SK-N-SH (cell line): Measurements from ENCODE around the gene ADAMTS9. TPM values are rescaled to one million over a fixed set of nuclear protein-coding genes. Genes with fewer than 3 reads are reported as not detected.

Experiments used
- CTCF ChIA-PET: fragments of 300-600, 350-600 bp; formaldehyde crosslinking; extraction: SDS; loops from one replicate; lab custom pipeline; 2021; lab: Yijun Ruan, JAX
- POLR2A ChIA-PET: fragments of 350-600 bp; sonication (Branson Sonifier 250); formaldehyde crosslinking; extraction: SDS; loops from one replicate; lab custom pipeline; 2020; ENCODE audit warnings: antibody characterized with exemption, inconsistent platforms; lab: Yijun Ruan, JAX
- DNase-seq: peaks from one replicate; pipeline ENCODE4 v3.0.0; 2012
- H2AFZ ChIP-seq: fragments of 200-600 bp; sonication (generic); 2 replicates; pipeline ENCODE4 v1.8.1; 2016; ENCODE audit warnings: antibody characterized with exemption, mild to moderate bottlenecking, low read depth
- H3F3A ChIP-seq: fragments of 200-600 bp; sonication (generic); replicated peaks from 2 replicates; pipeline ENCODE3; 2016; ENCODE audit warnings: antibody characterized with exemption, mild to moderate bottlenecking; ENCODE audit not compliant: insufficient read depth
- H3K27ac ChIP-seq, 2 experiments: fragments of 200-500 bp in 1 of 2; fragments of 200-600 bp in 1 of 2; sonication (Bioruptor generic) in 1 of 2; sonication (generic), shearing (Covaris generic) in 1 of 2; 2 replicates each; pipeline versions ENCODE4 v1.5.1 to v1.6.1; 2014 to 2016; ENCODE audit warnings: low read depth in 2 of 2, inconsistent platforms in 1 of 2, low read length in 1 of 2, mild to moderate bottlenecking in 1 of 2, mixed read lengths in 1 of 2
- H3K27me3 ChIP-seq: fragments of 200-600 bp; sonication (generic), shearing (Covaris generic); 2 replicates; pipeline ENCODE4 v1.6.1; 2016; ENCODE audit warnings: mixed run types; ENCODE audit not compliant: insufficient read depth
- H3K36me3 ChIP-seq, 2 experiments: fragments of 200-500 bp in 1 of 2; fragments of 200-600 bp in 1 of 2; sonication (Bioruptor generic) in 1 of 2; sonication (generic) in 1 of 2; replicated peaks in 1 of 2; 2 replicates each; pipeline versions ENCODE3 to v1.5.1; 2014 to 2016; ENCODE audit warnings: low read length in 1 of 2, mild to moderate bottlenecking in 1 of 2; ENCODE audit not compliant: insufficient read depth in 2 of 2, control insufficient read depth in 1 of 2
- H3K4me1 ChIP-seq, 2 experiments: fragments of 200-500 bp in 1 of 2; fragments of 200-600 bp in 1 of 2; sonication (Bioruptor generic) in 1 of 2; sonication (generic), shearing (Covaris generic) in 1 of 2; 2 replicates each; pipeline versions ENCODE4 v1.5.1 to v1.6.1; 2014 to 2016; ENCODE audit warnings: low read depth in 1 of 2, low read length in 1 of 2, mixed run types in 1 of 2; ENCODE audit not compliant: insufficient read depth in 2 of 2, control insufficient read depth in 1 of 2
- H3K4me2 ChIP-seq: fragments of 200-600 bp; sonication (generic), shearing (Covaris generic); 2 replicates; pipeline ENCODE4 v1.6.1; 2017; ENCODE audit warnings: mixed run types
- H3K4me3 ChIP-seq, 2 experiments: fragments of 200-500 bp in 1 of 2; fragments of 200-600 bp in 1 of 2; sonication (Bioruptor generic) in 1 of 2; sonication (generic), shearing (Covaris generic) in 1 of 2; 2 replicates each; pipeline versions ENCODE4 v1.5.1 to v1.8.1; 2014 to 2016; ENCODE audit warnings: low read depth in 2 of 2, inconsistent platforms in 1 of 2, low read length in 1 of 2, mild to moderate bottlenecking in 1 of 2, mixed read lengths in 1 of 2, moderate library complexity in 1 of 2
- H3K79me2 ChIP-seq: fragments of 200-600 bp; sonication (generic); 2 replicates; pipeline ENCODE4 v1.8.1; 2017; ENCODE audit warnings: mild to moderate bottlenecking; ENCODE audit not compliant: insufficient read depth
- H3K9ac ChIP-seq: fragments of 200-600 bp; sonication (generic); 2 replicates; pipeline ENCODE4 v1.6.1; 2017; ENCODE audit warnings: mixed run types
- H3K9me2 ChIP-seq: fragments of 200-600 bp; sonication (generic); 2 replicates; pipeline ENCODE4 v1.6.1; 2017; ENCODE audit warnings: mixed run types
- H3K9me3 ChIP-seq: fragments of 200-600 bp; sonication (generic); 2 replicates; pipeline ENCODE4 v1.6.1; 2017; ENCODE audit warnings: mixed run types, mild to moderate bottlenecking, moderate library complexity
- H4K20me1 ChIP-seq: fragments of 200-600 bp; sonication (generic); 2 replicates; pipeline ENCODE4 v1.6.1; 2017; ENCODE audit warnings: mild to moderate bottlenecking, mixed run types; ENCODE audit not compliant: insufficient read depth
- CHD2 ChIP-seq: fragments of 150-350 bp; IDR thresholded peaks from 2 replicates; pipeline ENCODE4 v1.6.1; 2018; ENCODE audit warnings: low read length; ENCODE audit not compliant: partially characterized antibody
- EZH2phosphoT487 ChIP-seq: fragments of 200-600 bp; sonication (generic); IDR thresholded peaks from 2 replicates; pipeline ENCODE4 v1.6.1; 2017; ENCODE audit warnings: low read depth, mixed run types, mild to moderate bottlenecking, antibody characterized with exemption, moderate library complexity, borderline replicate concordance
- FOSL2 ChIP-seq: IDR thresholded peaks from 2 replicates; pipeline ENCODE4 v1.4.0; 2012; ENCODE audit warnings: low read depth, mild to moderate bottlenecking, moderate library complexity, borderline replicate concordance
- FOXM1 ChIP-seq: IDR thresholded peaks from 2 replicates; pipeline ENCODE4 v1.4.0; 2012; ENCODE audit warnings: low read depth, mild to moderate bottlenecking
- GATA2 ChIP-seq: sonication (generic); formaldehyde crosslinking; IDR thresholded peaks from 2 replicates; pipeline ENCODE4 v1.5.0; 2020; ENCODE audit warnings: mild to moderate bottlenecking, missing genetic modification reagents
- IRF3 ChIP-seq: fragments of 150-350 bp; IDR thresholded peaks from 2 replicates; pipeline ENCODE4 v1.6.1; 2016; ENCODE audit warnings: mild to moderate bottlenecking, low read depth, low read length
- MEF2A ChIP-seq: IDR thresholded peaks from 2 replicates; pipeline ENCODE4 v1.4.0; 2012; ENCODE audit warnings: low read depth, borderline replicate concordance
- NRF1 ChIP-seq: IDR thresholded peaks from 2 replicates; pipeline ENCODE4 v1.6.1; 2012; ENCODE audit warnings: low read depth, mild to moderate bottlenecking, low read length
- POLR2AphosphoS5 ChIP-seq: IDR thresholded peaks from 2 replicates; pipeline ENCODE4 v1.6.1; 2012; ENCODE audit warnings: low read depth, low read length
- RAD21 ChIP-seq: IDR thresholded peaks from 2 replicates; pipeline ENCODE4 v1.6.1; 2012; ENCODE audit warnings: mild to moderate bottlenecking, low read length
- SIN3A ChIP-seq: IDR thresholded peaks from 2 replicates; pipeline ENCODE4 v1.6.1; 2012; ENCODE audit warnings: low read depth, mild to moderate bottlenecking, low read length, moderate library complexity, borderline replicate concordance
- WGBS: methylation state at CpG from one replicate; pipeline ENCODE4 v1.1.6; 2017; ENCODE audit warnings: low lambda C conversion rate; 5-methylcytosine and 5-hydroxymethylcytosine counted together
- polyA plus RNA-seq, 3 experiments: library from polyadenylated mRNA; depleted of rRNA; stranded (reverse); fragments of >200 nt; gene quantifications; 2 replicates each; pipeline ENCODE4 v1.2.3, GENCODE V29; 2012
- TF ChIP-seq, protein P1 (sequence below): IDR thresholded peaks from 2 replicates; pipeline ENCODE4; 2012
- TF ChIP-seq, protein P2 (sequence below): IDR thresholded peaks from 2 replicates; pipeline ENCODE4 v1.6.1; 2012; ENCODE audit warnings: mild to moderate bottlenecking, low read depth, low read length, moderate library complexity
- TF ChIP-seq, protein P3 (sequence below): fragments of 150-350 bp; IDR thresholded peaks from 2 replicates; pipeline ENCODE4 v1.6.1; 2017; ENCODE audit warnings: antibody characterized with exemption, low read length, low read depth, borderline replicate concordance

ADAMTS9 gene
- polyA plus RNA-seq, 1 of the 3 experiments (the other 2 are of a cell fraction), result 4.1 TPM

DNA sequence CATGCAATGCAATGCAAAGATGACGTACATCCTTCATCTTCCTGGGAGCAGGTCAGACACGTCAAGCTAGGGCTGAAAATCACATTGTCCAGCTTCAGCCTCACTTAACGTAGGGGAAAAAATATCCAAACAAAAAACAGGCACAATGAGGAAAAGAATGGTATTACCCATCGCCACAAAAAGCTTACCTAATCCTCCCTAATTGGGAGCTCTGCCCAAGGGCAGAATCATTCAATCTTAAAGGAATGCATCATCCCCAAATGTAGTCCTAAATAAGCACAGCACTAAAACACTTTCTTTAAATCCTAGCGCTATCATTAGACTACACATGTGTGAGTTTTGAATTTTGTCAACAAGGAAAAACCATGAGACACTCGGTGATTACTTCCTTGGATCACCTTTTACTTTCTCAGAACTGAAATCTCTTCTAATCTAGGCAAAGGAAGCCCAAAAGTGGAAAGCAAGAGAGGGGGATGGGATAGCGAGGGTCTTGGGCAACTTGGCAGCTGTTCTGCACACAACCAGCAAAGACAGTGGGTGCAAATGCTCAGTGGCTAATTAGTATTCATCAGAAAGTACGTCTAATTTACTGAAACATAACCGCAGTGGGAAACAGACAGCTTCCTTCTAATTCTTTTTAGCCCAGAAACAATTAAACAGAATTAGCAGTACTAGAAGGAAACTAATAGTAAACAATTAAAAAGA, 87.4 kb downstream of the ADAMTS9 start:
- H3K36me3 ChIP-seq, result peaks cover 4 to 80% of the 10 kb centered on the region in 2 experiments
- H3K4me1 ChIP-seq, result peaks cover 0 to 40% of the 10 kb centered on the region in 2 experiments; a peak in 2 of 4 replicates
- H3K4me2 ChIP-seq, result no peak overlapping the region
- H3K9ac ChIP-seq, result no peak overlapping the region
- no peaks in the 10 kb centered on the region for H3K79me2 ChIP-seq
- CTCF ChIA-PET, result interaction anchor here (0.8 to 1.8 kb wide), 4 partner anchors 12 to 67 kb away, joined by 3 to 4 read pairs (median 4); no protein-coding TSS in a partner anchor
- peaks cover 3% of the 10 kb centered on the region for H3F3A ChIP-seq
- H3K27ac ChIP-seq, result peak overlapping the region in 1 of 2 experiments; percentile 87; a peak in 2 of 4 replicates
- WGBS, result 74% methylated on average over 9 of the region's 9 CpGs
- H3K4me3 ChIP-seq, result no peak overlapping the region
- H3K27me3 ChIP-seq, result no peaks in the 10 kb centered on the region
- H3K9me2 ChIP-seq, result no peaks in the 10 kb centered on the region
- TF ChIP-seq IRF3, result no peak
- no peak for TF ChIP-seq CHD2
- TF ChIP-seq NRF1, result no peak
- TF ChIP-seq FOSL2, result no peak
- TF ChIP-seq, protein P1, sequence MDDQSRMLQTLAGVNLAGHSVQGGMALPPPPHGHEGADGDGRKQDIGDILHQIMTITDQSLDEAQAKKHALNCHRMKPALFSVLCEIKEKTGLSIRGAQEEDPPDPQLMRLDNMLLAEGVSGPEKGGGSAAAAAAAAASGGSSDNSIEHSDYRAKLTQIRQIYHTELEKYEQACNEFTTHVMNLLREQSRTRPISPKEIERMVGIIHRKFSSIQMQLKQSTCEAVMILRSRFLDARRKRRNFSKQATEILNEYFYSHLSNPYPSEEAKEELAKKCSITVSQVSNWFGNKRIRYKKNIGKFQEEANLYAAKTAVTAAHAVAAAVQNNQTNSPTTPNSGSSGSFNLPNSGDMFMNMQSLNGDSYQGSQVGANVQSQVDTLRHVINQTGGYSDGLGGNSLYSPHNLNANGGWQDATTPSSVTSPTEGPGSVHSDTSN, result no peak
- TF ChIP-seq, protein P2, sequence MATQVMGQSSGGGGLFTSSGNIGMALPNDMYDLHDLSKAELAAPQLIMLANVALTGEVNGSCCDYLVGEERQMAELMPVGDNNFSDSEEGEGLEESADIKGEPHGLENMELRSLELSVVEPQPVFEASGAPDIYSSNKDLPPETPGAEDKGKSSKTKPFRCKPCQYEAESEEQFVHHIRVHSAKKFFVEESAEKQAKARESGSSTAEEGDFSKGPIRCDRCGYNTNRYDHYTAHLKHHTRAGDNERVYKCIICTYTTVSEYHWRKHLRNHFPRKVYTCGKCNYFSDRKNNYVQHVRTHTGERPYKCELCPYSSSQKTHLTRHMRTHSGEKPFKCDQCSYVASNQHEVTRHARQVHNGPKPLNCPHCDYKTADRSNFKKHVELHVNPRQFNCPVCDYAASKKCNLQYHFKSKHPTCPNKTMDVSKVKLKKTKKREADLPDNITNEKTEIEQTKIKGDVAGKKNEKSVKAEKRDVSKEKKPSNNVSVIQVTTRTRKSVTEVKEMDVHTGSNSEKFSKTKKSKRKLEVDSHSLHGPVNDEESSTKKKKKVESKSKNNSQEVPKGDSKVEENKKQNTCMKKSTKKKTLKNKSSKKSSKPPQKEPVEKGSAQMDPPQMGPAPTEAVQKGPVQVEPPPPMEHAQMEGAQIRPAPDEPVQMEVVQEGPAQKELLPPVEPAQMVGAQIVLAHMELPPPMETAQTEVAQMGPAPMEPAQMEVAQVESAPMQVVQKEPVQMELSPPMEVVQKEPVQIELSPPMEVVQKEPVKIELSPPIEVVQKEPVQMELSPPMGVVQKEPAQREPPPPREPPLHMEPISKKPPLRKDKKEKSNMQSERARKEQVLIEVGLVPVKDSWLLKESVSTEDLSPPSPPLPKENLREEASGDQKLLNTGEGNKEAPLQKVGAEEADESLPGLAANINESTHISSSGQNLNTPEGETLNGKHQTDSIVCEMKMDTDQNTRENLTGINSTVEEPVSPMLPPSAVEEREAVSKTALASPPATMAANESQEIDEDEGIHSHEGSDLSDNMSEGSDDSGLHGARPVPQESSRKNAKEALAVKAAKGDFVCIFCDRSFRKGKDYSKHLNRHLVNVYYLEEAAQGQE, result no peak
- TF ChIP-seq EZH2phosphoT487, result no peak
- no peak for TF ChIP-seq GATA2 (CRISPR knock-in tag)
- no peak for TF ChIP-seq SIN3A
- TF ChIP-seq MEF2A, result no peak
- no peak for TF ChIP-seq RAD21
- no peak for TF ChIP-seq FOXM1
- TF ChIP-seq POLR2AphosphoS5, result no peak
- TF ChIP-seq, protein P3, sequence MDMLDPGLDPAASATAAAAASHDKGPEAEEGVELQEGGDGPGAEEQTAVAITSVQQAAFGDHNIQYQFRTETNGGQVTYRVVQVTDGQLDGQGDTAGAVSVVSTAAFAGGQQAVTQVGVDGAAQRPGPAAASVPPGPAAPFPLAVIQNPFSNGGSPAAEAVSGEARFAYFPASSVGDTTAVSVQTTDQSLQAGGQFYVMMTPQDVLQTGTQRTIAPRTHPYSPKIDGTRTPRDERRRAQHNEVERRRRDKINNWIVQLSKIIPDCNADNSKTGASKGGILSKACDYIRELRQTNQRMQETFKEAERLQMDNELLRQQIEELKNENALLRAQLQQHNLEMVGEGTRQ, result no peak
- no peaks in the 10 kb centered on the region for H4K20me1 ChIP-seq
- H3K9me3 ChIP-seq, result no peaks in the 10 kb centered on the region
- H2AFZ ChIP-seq, result no peak overlapping the region
- POLR2A ChIA-PET, result no interaction called here
- no peak for DNase-seq
